ENCODE data around the gene NANS.
A peak's percentile ranks its signal among the peaks of the same experiment; 100 is the strongest.

NANS gene, protein sequence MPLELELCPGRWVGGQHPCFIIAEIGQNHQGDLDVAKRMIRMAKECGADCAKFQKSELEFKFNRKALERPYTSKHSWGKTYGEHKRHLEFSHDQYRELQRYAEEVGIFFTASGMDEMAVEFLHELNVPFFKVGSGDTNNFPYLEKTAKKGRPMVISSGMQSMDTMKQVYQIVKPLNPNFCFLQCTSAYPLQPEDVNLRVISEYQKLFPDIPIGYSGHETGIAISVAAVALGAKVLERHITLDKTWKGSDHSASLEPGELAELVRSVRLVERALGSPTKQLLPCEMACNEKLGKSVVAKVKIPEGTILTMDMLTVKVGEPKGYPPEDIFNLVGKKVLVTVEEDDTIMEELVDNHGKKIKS

DNA sequence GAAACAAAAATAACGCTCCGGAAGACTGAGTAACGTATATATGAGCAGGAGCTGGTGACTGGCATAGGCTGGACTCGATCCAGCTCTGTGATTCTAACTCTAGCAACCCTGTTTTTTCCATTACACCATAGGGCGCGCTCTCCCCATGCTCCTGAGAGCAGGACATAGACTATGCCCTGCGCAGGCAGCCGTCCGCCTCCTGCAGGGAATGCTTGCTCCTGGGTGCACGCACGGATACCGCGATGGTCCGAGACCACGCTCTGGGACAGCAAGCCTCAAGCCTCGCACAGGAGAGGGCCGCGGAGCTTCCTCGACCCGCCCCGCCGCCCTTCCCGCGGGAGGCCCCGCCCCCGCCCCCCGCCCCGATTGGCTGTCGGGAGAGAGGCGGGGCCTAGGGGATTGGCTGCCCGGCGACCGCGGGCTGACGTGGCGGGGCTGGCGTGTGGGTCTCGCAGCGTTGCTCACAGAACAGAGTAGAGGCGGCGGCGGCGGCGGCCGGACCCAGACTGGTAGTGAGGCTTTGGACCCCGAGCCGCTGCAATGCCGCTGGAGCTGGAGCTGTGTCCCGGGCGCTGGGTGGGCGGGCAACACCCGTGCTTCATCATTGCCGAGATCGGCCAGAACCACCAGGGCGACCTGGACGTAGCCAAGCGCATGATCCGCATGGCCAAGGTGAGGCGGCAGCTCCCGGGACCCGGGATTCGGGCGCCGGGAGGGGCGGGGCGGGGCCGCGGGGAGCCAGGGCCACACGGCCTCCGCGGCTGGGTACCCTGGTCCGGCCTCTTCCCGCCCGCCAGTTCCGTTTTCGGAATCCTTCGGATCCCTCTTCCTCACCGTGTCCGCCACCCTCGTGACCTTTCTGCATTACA is at the start of gene NANS:
Gene NANS, plus strand, starts transcription at position 464 of the 869 bp plus-strand sequence. Its CDS starts 77 bp downstream, at position 541.
- TF ChIP-seq, protein P1, sequence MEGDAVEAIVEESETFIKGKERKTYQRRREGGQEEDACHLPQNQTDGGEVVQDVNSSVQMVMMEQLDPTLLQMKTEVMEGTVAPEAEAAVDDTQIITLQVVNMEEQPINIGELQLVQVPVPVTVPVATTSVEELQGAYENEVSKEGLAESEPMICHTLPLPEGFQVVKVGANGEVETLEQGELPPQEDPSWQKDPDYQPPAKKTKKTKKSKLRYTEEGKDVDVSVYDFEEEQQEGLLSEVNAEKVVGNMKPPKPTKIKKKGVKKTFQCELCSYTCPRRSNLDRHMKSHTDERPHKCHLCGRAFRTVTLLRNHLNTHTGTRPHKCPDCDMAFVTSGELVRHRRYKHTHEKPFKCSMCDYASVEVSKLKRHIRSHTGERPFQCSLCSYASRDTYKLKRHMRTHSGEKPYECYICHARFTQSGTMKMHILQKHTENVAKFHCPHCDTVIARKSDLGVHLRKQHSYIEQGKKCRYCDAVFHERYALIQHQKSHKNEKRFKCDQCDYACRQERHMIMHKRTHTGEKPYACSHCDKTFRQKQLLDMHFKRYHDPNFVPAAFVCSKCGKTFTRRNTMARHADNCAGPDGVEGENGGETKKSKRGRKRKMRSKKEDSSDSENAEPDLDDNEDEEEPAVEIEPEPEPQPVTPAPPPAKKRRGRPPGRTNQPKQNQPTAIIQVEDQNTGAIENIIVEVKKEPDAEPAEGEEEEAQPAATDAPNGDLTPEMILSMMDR (IDR thresholded peaks at IDR 0.05; ENCODE audit: low read depth, low read length, missing control alignments): peak; percentile 24
- H3K4me3 ChIP-seq (ENCODE audit: low read depth, low read length): peak within 1 kb of the TSS; percentile 84
- in situ Hi-C loops (cut with HindIII; ENCODE audit: low pct_ligation_motif_present, low sequenced_read_pairs): no loop called here
- peak within 1 kb of the TSS; percentile 82 for H3K27ac ChIP-seq
- H3K27me3 ChIP-seq (replicated peaks): no peaks in the 10 kb centered on the region
- H3K36me3 ChIP-seq (replicated peaks): no peaks in the 10 kb centered on the region
- DNase-seq: peak; percentile 96

- Histone ChIP-seq H3K36me3 (replicated peaks) (peaks cover 48% of the 10 kb centered on the region), H3K27ac (no peak overlapping the region), H3K27me3 (replicated peaks) (no peaks in the 10 kb centered on the region), H3K4me3 (ENCODE audit: low read depth, low read length) (no peak overlapping the region)
- DNase-seq: no peak
- in situ Hi-C loops (cut with HindIII; ENCODE audit: low pct_ligation_motif_present, low sequenced_read_pairs): no loop called here
- TF ChIP-seq, protein P1 (IDR thresholded peaks at IDR 0.05; ENCODE audit: low read depth, low read length, missing control alignments): no peak
These were observed 49.1 kb upstream of the NANS start for GRCh38 chr9:98007251-98007928.

GRCh38 chr9:98008764-98009163 is 47.8 kb upstream of the NANS start:
- Histone ChIP-seq H3K4me3 (ENCODE audit: low read depth, low read length) (no peak overlapping the region), H3K36me3 (replicated peaks) (peaks cover 59% of the 10 kb centered on the region), H3K27ac (no peak overlapping the region), H3K27me3 (replicated peaks) (no peaks in the 10 kb centered on the region)
- in situ Hi-C loops (cut with HindIII; ENCODE audit: low pct_ligation_motif_present, low sequenced_read_pairs): no loop called here
- DNase-seq: no peak
- TF ChIP-seq, protein P1 (IDR thresholded peaks at IDR 0.05; ENCODE audit: low read depth, low read length, missing control alignments): no peak

DNA sequence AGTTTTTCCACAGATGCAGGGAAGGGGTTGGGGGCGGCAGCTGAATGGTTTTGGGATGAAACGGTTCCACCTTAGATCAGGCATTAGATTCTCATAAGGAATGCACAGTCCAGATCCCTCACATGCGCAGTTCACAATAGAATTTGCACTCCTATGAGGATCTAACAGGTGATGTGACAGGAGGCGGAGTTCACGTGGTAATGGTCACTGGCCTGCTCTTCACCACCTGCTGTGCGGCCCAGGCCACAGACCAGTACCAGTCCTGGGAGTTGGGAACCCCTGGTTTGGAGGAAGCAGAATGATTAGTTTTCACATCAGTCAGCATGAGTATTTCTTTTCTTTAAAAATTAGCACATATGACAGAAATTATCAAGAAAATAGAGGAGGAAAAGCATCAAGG is 47.1 kb upstream of the NANS start:
- H3K4me3 ChIP-seq (ENCODE audit: low read depth, low read length): no peak overlapping the region
- in situ Hi-C loops (cut with HindIII; ENCODE audit: low pct_ligation_motif_present, low sequenced_read_pairs): no loop called here
- TF ChIP-seq, protein P1 (IDR thresholded peaks at IDR 0.05; ENCODE audit: low read depth, low read length, missing control alignments): no peak
- no peaks in the 10 kb centered on the region for H3K27me3 ChIP-seq (replicated peaks)
- H3K36me3 ChIP-seq (replicated peaks): peaks cover 66% of the 10 kb centered on the region
- peak overlapping the region; percentile 25 for H3K27ac ChIP-seq
- DNase-seq: no peak

GRCh38 chr9:98009936-98010335 is 46.6 kb upstream of the NANS start:
- no peak overlapping the region for H3K4me3 ChIP-seq (ENCODE audit: low read depth, low read length)
- TF ChIP-seq, protein P1 (IDR thresholded peaks at IDR 0.05; ENCODE audit: low read depth, low read length, missing control alignments): no peak
- peak overlapping the region; percentile 59 for H3K27ac ChIP-seq
- DNase-seq: peak; percentile 59
- H3K27me3 ChIP-seq (replicated peaks): no peaks in the 10 kb centered on the region
- H3K36me3 ChIP-seq (replicated peaks): peaks cover 69% of the 10 kb centered on the region
- in situ Hi-C loops (cut with HindIII; ENCODE audit: low pct_ligation_motif_present, low sequenced_read_pairs): no loop called here

All from brain microvascular endothelial cell (primary cell).